Upper lobe of right lung (tissue), 1 donor: Measurements from ENCODE around the gene NUDT15. TPM values are rescaled to one million over a fixed set of nuclear protein-coding genes. Genes with fewer than 3 reads are reported as not detected.
A peak's percentile ranks its signal among the peaks of the same experiment; 100 is the strongest.

Experiments used
- ATAC-seq: fragments of 200-7000 bp; cut with Tn5 transposase; one replicate; pipeline ENCODE4 v1.9.1; 2020; ENCODE audit warnings: mild to moderate bottlenecking, moderate library complexity
- DNase-seq: peaks from one replicate; pipeline ENCODE4 v3.0.0-alpha.2; 2020
- H3K27ac ChIP-seq: fragments of 200-600 bp; one replicate; pipeline ENCODE4 v1.8.0; 2022
- H3K27me3 ChIP-seq: fragments of 200-600 bp; one replicate; pipeline ENCODE4 v1.8.0; 2022; ENCODE audit warnings: mild to moderate bottlenecking
- H3K36me3 ChIP-seq: fragments of 200-600 bp; one replicate; pipeline ENCODE4 v1.8.0; 2022
- H3K4me1 ChIP-seq: fragments of 200-600 bp; one replicate; pipeline ENCODE4 v1.8.0; 2022
- H3K4me3 ChIP-seq: fragments of 200-600 bp; one replicate; pipeline ENCODE4 v1.8.0; 2022; ENCODE audit warnings: mild to moderate bottlenecking
- H3K9me3 ChIP-seq: fragments of 200-600 bp; one replicate; pipeline ENCODE4 v1.8.0; 2022
- CTCF ChIP-seq: fragments of 200-600 bp; IDR thresholded peaks from one replicate; pipeline ENCODE4 v1.8.0; 2022; ENCODE audit warnings: antibody characterized with exemption
- intact Hi-C: fragments of 100-400 bp; cut with DNase I; formaldehyde crosslinking; loops from one replicate; pipeline ENCODE4 v1.11.0; 2022
- total RNA-seq: library from RNA; stranded (reverse); fragmentation: NEBNext Ultra II Directional; extraction: Animal tissue kit (Norgen Biotek cat#: 25700); gene quantifications from one replicate; pipeline ENCODE4 v1.2.1, GENCODE V29; 2021
- donor health status: DM: no; HTN: yes; CAD: no; lungs with severe emphysema.

Gene NUDT15
- total RNA-seq, 1 donor from 2014 or later = 13.2 TPM

- Histone ChIP-seq H3K27ac (peak overlapping the region; percentile 93), H3K36me3 (no peaks in the 10 kb centered on the region), H3K4me1 (peaks cover 18% of the 10 kb centered on the region), H3K27me3 (no peaks in the 10 kb centered on the region), H3K4me3 (peak overlapping the region; percentile 98), H3K9me3 (no peaks in the 10 kb centered on the region)
- no peak for DNase-seq
- TF ChIP-seq CTCF = no peak
- peak; percentile 2 for ATAC-seq
- intact Hi-C loops = no loop called here
Observed at GRCh38 chr13:48094404-48094780, 56.9 kb downstream of the NUDT15 start.

- DNase-seq = peak; percentile 98
- Histone ChIP-seq H3K27me3 (no peaks in the 10 kb centered on the region), H3K36me3 (no peaks in the 10 kb centered on the region), H3K27ac (peak within 1 kb of the TSS; percentile 93), H3K4me3 (peak within 1 kb of the TSS; percentile 98), H3K4me1 (peaks cover 18% of the 10 kb centered on the region), H3K9me3 (no peaks in the 10 kb centered on the region)
- intact Hi-C loops = no loop called here
- peak; percentile 99 for TF ChIP-seq CTCF
- peak; percentile 100 for ATAC-seq
Observed at GRCh38 chr13:48094781-48095502, 57.4 kb downstream of the NUDT15 start, which contains the start of gene MED4. Gene MED4, minus strand, starts transcription at chr13:48095104. Its CDS starts 26 bp downstream, at chr13:48095078.

- Histone ChIP-seq H3K4me3 (no peak overlapping the region), H3K4me1 (peaks cover 18% of the 10 kb centered on the region), H3K9me3 (no peaks in the 10 kb centered on the region), H3K27ac (no peak overlapping the region), H3K36me3 (no peaks in the 10 kb centered on the region), H3K27me3 (no peaks in the 10 kb centered on the region)
- intact Hi-C loops = no loop called here
- ATAC-seq (no peak), DNase-seq (no peak)
- TF ChIP-seq CTCF = no peak
Observed at GRCh38 chr13:48096670-48097069, 59.1 kb downstream of the NUDT15 start.

Other genes starting within 250 kb of the NUDT15 start
- 34.9 TPM for gene SUCLA2, start 36.5 kb upstream of the NUDT15 start, total RNA-seq
- gene MED4, start 57.4 kb downstream of the NUDT15 start, total RNA-seq = 39.7 TPM
- 802 TPM for gene ITM2B, start 195.5 kb downstream of the NUDT15 start, total RNA-seq